OCI-LY3 (cell line): ENCODE measurements around the gene GPR107.

Experiments
- CTCF ChIP-seq: fragments of 200-600, 300-600 bp; sonication (generic); IDR thresholded peaks from 2 replicates; pipeline ENCODE4 v1.5.1; 2014; ENCODE audit warnings: antibody characterized with exemption, low read length, low read depth
- EZH2phosphoT487 ChIP-seq: fragments of 200-600 bp; shearing (Covaris generic); IDR thresholded peaks from 2 replicates; pipeline ENCODE4 v1.6.1; 2018; ENCODE audit warnings: antibody characterized with exemption, mixed run types, low read depth

GRCh38 chr9:130132746-130133145, 79.0 kb downstream of the GPR107 start:
- TF ChIP-seq CTCF (no peak), EZH2phosphoT487 (no peak)
